Stimulated activated naive CD4-positive, alpha-beta T cell (primary cell): Measurements from ENCODE around the gene SLC39A9.
A peak's percentile ranks its signal among the peaks of the same experiment; 100 is the strongest.

Experiments used
- DNase-seq, 6 experiments: peaks; one replicate each; lab custom pipeline; 2025; lab: John Stamatoyannopoulos, UW

SLC39A9 gene

GRCh38 chr14:69427596-69427995, 29.1 kb downstream of the SLC39A9 start:
- DNase-seq = no peak

- no peak for DNase-seq
Observed at GRCh38 chr14:69428289-69428998, 30.0 kb downstream of the SLC39A9 start.

GRCh38 chr14:69429643-69430042, 31.2 kb downstream of the SLC39A9 start:
- DNase-seq = no peak

- no peak for DNase-seq
Observed at GRCh38 chr14:69430306-69430939, 31.9 kb downstream of the SLC39A9 start.

GRCh38 chr14:69432364-69432763, 33.9 kb downstream of the SLC39A9 start:
- no peak for DNase-seq

- no peak for DNase-seq
Observed at GRCh38 chr14:69439521-69440270, 41.2 kb downstream of the SLC39A9 start.

GRCh38 chr14:69441948-69442347, 43.5 kb downstream of the SLC39A9 start:
- no peak for DNase-seq

GRCh38 chr14:69443296-69443805, 44.9 kb downstream of the SLC39A9 start:
- DNase-seq = no peak

- DNase-seq = no peak
Observed at GRCh38 chr14:69449216-69449615, 50.7 kb downstream of the SLC39A9 start.

- no peak for DNase-seq
Observed at GRCh38 chr14:69451941-69452340, 53.4 kb downstream of the SLC39A9 start.

- DNase-seq = no peak
Observed at GRCh38 chr14:69458350-69458749, 59.9 kb downstream of the SLC39A9 start.

- DNase-seq = no peak
Observed at GRCh38 chr14:69459122-69459521, 60.6 kb downstream of the SLC39A9 start.

- peak in 4 of 6 experiments; percentile 3 to 39 (median 32) for DNase-seq
Observed at GRCh38 chr14:69460093-69460701, 61.7 kb downstream of the SLC39A9 start.

GRCh38 chr14:69464379-69464778, 65.9 kb downstream of the SLC39A9 start:
- no peak for DNase-seq

- DNase-seq = no peak
Observed at GRCh38 chr14:69464829-69465228, 66.3 kb downstream of the SLC39A9 start.

- no peak for DNase-seq
Observed at GRCh38 chr14:69468949-69469348, 70.5 kb downstream of the SLC39A9 start.

- DNase-seq = no peak
Observed at GRCh38 chr14:69471436-69471835, 72.9 kb downstream of the SLC39A9 start.

GRCh38 chr14:69471916-69472315, 73.4 kb downstream of the SLC39A9 start:
- DNase-seq = no peak

- no peak for DNase-seq
Observed at GRCh38 chr14:69473260-69473659, 74.8 kb downstream of the SLC39A9 start.

GRCh38 chr14:69473946-69474345, 75.5 kb downstream of the SLC39A9 start:
- DNase-seq = no peak

- no peak for DNase-seq
Observed at GRCh38 chr14:69475194-69475818, 76.8 kb downstream of the SLC39A9 start.
